Activated naive CD4-positive, alpha-beta T cell treated with anti-CD3 and anti-CD28 coated beads, Interleukin-2, amount 10 ng/mL, durations not matched to agents 7 days and 5 days (primary cell): ENCODE results near the gene TAS2R4.
"Not testable (repeated sequence)": the region's sequence is repeated elsewhere in the genome, so short reads cannot be mapped to it uniquely, and the experiment has no call there.

Source experiments
- CTCF ChIA-PET: fragments of 350-600 bp; sonication (Branson Sonifier 250); formaldehyde crosslinking; loops from one replicate; lab custom pipeline; 2021; ENCODE audit warnings: antibody characterized with exemption; lab: Charles Lee
- DNase-seq: peaks from one replicate; pipeline ENCODE4 v3.0.0-alpha.2; 2020
- H3K27ac Mint-ChIP-seq: one replicate; pipeline ENCODE4 v1.8.0; 2021; ENCODE audit warnings: mild to moderate bottlenecking, moderate library complexity, mixed read lengths
- H3K27me3 Mint-ChIP-seq: one replicate; pipeline ENCODE4 v1.8.0; 2021; ENCODE audit warnings: mild to moderate bottlenecking, mixed read lengths
- H3K36me3 Mint-ChIP-seq: one replicate; pipeline ENCODE4 v1.8.0; 2021; ENCODE audit warnings: mixed read lengths
- H3K4me1 Mint-ChIP-seq: one replicate; pipeline ENCODE4 v1.8.0; 2021; ENCODE audit warnings: mixed read lengths
- H3K4me3 Mint-ChIP-seq: one replicate; pipeline ENCODE4 v1.8.0; 2021; ENCODE audit warnings: mild to moderate bottlenecking, moderate library complexity, mixed read lengths
- H3K9me3 Mint-ChIP-seq: one replicate; pipeline ENCODE4 v1.8.0; 2021; ENCODE audit warnings: mixed read lengths

Gene TAS2R4

GRCh38 chr7:141763797-141764196 lies 12.7 kb upstream of the TAS2R4 start, which contains the start of gene TAS2R3:
TSS of gene TAS2R3 (plus strand) at chr7:141764097. CDS start at chr7:141764159, 62 bp downstream.
- no peak within 1 kb of the TSS for H3K27ac Mint-ChIP-seq
- no peaks in the 10 kb centered on the region for H3K27me3 Mint-ChIP-seq
- peaks cover 36% of the 10 kb centered on the region for H3K36me3 Mint-ChIP-seq
- H3K9me3 Mint-ChIP-seq, result no peaks in the 10 kb centered on the region
- CTCF ChIA-PET, result interaction anchor here (1.1 to 1.4 kb wide), 2 partner anchors 20 to 26 kb away, joined by 3 to 4 read pairs; partner anchors contain the start of gene SSBP1
- no peaks in the 10 kb centered on the region for H3K4me1 Mint-ChIP-seq
- no peak for DNase-seq
- H3K4me3 Mint-ChIP-seq, result no peak within 1 kb of the TSS

- H3K27me3 Mint-ChIP-seq, H3K4me1 Mint-ChIP-seq, H3K9me3 Mint-ChIP-seq, DNase-seq, H3K27ac Mint-ChIP-seq, H3K4me3 Mint-ChIP-seq: not testable (repeated sequence)
- CTCF ChIA-PET, result interaction anchor here (0.8 to 0.9 kb wide), 2 partner anchors 13 to 15 kb away, joined by 3 read pairs; no protein-coding TSS in a partner anchor
- peaks cover 29% of the 10 kb centered on the region for H3K36me3 Mint-ChIP-seq
Measured at GRCh38 chr7:141770083-141770583, 6.3 kb upstream of the TAS2R4 start.

- DNase-seq, result peak; percentile 31
- Mint-ChIP-seq H3K4me1 (no peaks in the 10 kb centered on the region), H3K9me3 (no peaks in the 10 kb centered on the region), H3K4me3 (no peak overlapping the region), H3K27me3 (no peaks in the 10 kb centered on the region), H3K36me3 (no peaks in the 10 kb centered on the region), H3K27ac (no peak overlapping the region)
- CTCF ChIA-PET, result interaction anchor here (0.6 to 5.2 kb wide), 14 partner anchors 9 to 430 kb away, joined by 3 to 29 read pairs (median 4); partner anchors contain the start of genes SSBP1 and TAS2R4
Measured at GRCh38 chr7:141785706-141786552, 9.5 kb downstream of the TAS2R4 start.

DNA sequence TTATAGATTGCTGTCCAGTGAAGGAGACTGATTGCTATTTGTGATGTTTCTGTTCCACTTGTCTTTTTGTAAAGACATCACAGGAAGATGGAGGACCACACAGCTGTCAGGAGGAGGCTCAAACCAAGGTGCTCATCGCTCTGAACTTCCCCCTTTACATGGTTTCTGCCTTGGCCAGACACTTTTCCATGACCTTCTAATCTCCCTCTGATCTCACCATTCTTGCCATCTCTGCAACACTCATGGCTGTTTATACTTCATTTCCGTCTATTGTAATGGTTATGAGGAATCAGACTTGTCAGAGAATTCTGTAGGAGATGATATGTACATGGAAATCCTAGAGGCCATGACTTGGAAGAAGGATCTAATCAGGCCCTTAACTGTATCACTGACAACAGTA lies 11.8 kb downstream of the TAS2R4 start:
- CTCF ChIA-PET, result interaction anchor here (0.6 to 5.2 kb wide), 6 partner anchors 19 to 134 kb away, joined by 3 to 29 read pairs (median 4); no protein-coding TSS in a partner anchor
- no peaks in the 10 kb centered on the region for H3K27me3 Mint-ChIP-seq
- no peak overlapping the region for H3K27ac Mint-ChIP-seq
- no peak overlapping the region for H3K4me3 Mint-ChIP-seq
- no peaks in the 10 kb centered on the region for H3K4me1 Mint-ChIP-seq
- no peak for DNase-seq
- H3K9me3 Mint-ChIP-seq, result no peaks in the 10 kb centered on the region
- no peaks in the 10 kb centered on the region for H3K36me3 Mint-ChIP-seq

- DNase-seq, result no peak
- H3K36me3 Mint-ChIP-seq, result peaks cover 3% of the 10 kb centered on the region
- H3K27me3 Mint-ChIP-seq, result no peaks in the 10 kb centered on the region
- CTCF ChIA-PET, result no interaction called here
- H3K27ac Mint-ChIP-seq, result no peak within 1 kb of the TSS
- no peaks in the 10 kb centered on the region for H3K9me3 Mint-ChIP-seq
- H3K4me1 Mint-ChIP-seq, result no peaks in the 10 kb centered on the region
- no peak within 1 kb of the TSS for H3K4me3 Mint-ChIP-seq
Measured at GRCh38 chr7:141789917-141790316, 13.4 kb downstream of the TAS2R4 start, which contains the start of gene TAS2R5. TSS of gene TAS2R5 (plus strand) at chr7:141790217. CDS start at chr7:141790362, 145 bp downstream.

DNA sequence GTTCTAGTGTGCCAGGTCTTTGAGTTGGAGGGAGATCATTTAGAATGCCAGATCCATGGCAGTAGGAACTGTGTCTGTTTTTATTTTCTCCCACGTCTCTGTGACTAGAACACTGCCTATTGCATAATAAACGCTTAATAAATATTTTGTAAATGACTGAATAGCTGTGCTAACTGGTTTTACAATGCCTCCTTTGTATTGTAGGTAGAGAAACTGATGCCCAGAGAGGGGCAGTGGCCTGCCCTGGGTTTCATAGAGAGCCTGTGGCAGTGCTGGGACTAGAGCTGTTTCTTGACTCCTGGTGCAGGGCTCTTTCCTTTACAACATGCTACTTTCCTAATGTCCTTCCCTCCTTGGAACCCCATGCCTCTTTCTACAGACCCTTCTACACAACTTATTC lies 16.1 kb downstream of the TAS2R4 start:
- peaks cover 3% of the 10 kb centered on the region for H3K36me3 Mint-ChIP-seq
- H3K9me3 Mint-ChIP-seq, result no peaks in the 10 kb centered on the region
- H3K4me1 Mint-ChIP-seq, result no peaks in the 10 kb centered on the region
- DNase-seq, result no peak
- H3K27ac Mint-ChIP-seq, result no peak overlapping the region
- no peaks in the 10 kb centered on the region for H3K27me3 Mint-ChIP-seq
- H3K4me3 Mint-ChIP-seq, result no peak overlapping the region
- CTCF ChIA-PET, result no interaction called here

DNA sequence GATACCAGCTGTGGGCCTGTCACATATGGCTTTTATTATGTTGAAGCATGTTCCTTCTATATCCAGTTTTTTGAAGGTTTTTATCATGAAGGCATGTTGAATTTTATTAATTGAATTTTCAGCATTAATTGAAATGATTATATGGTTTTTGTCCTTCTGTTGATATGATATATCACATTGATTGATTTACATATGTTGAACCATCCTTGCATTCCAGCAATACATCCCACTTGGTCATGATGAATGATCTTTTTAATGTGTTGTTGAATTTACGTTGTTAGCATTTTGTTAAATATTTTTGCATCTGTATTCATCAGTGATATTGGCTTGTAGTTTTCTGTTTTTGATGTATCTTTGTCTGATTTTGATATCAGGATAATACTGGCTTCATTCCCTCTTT lies 43.6 kb downstream of the TAS2R4 start:
- H3K36me3 Mint-ChIP-seq, result no peaks in the 10 kb centered on the region
- no peak for DNase-seq
- peaks cover 20% of the 10 kb centered on the region for H3K9me3 Mint-ChIP-seq
- CTCF ChIA-PET, result no interaction called here
- no peaks in the 10 kb centered on the region for H3K4me1 Mint-ChIP-seq
- H3K27me3 Mint-ChIP-seq, result no peaks in the 10 kb centered on the region
- no peak overlapping the region for H3K27ac Mint-ChIP-seq
- no peak overlapping the region for H3K4me3 Mint-ChIP-seq

DNA sequence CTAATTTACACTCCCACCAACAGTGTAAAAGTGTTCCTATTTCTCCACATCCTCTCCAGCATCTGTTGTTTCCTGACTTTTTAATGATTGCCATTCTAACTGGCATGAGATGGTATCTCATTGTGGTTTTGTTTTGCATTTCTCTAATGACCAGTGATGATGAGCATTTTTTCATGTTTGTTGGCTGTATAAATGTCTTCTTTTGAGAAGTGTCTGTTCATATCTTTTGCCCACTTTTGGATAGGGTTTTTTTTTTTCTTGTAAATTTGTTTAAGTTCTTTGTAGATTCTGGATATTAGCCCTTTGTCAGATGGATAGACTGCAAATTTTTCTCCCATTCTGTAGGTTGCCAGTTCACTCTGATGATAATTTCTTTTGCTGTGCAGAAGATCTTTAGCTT lies 46.0 kb downstream of the TAS2R4 start:
- H3K4me1 Mint-ChIP-seq, H3K36me3 Mint-ChIP-seq, DNase-seq, CTCF ChIA-PET, H3K4me3 Mint-ChIP-seq, H3K27ac Mint-ChIP-seq, H3K27me3 Mint-ChIP-seq: not testable (repeated sequence)
- peaks cover 20% of the 10 kb centered on the region for H3K9me3 Mint-ChIP-seq
